ENCODE data around the gene LGALS8. TPM values are rescaled to one million over a fixed set of nuclear protein-coding genes. Genes with fewer than 3 reads are reported as not detected.
A peak's percentile ranks its signal among the peaks of the same experiment; 100 is the strongest.

LGALS8 gene
- total RNA-seq, 3 donors from 2014 or later (not counting 1 experiment from before 2014, with no cell fraction given) = 90.5 to 129 (median 114) TPM

GRCh38 chr1:236520445-236521005 lies 3.3 kb upstream of the LGALS8 start:
- Mint-ChIP-seq H3K4me3 (no peak overlapping the region), H3K27me3 (ENCODE audit: low read depth in 2 of 2) (peaks cover 8 to 16% of the 10 kb centered on the region in 2 donors), H3K4me1 (peaks cover 9 to 29% of the 10 kb centered on the region in 2 donors), H3K9me3 (no peaks in the 10 kb centered on the region), H3K27ac (no peak overlapping the region), H3K36me3 (peaks cover 5% of the 10 kb centered on the region)
- H3K4me3 ChIP-seq (ENCODE audit: low read length) = no peak overlapping the region
- H3K27me3 ChIP-seq (ENCODE audit: control insufficient read depth, insufficient read depth, low read length) = no peaks in the 10 kb centered on the region
- H3K9me3 ChIP-seq (ENCODE audit: control insufficient read depth, insufficient read depth, low read length) = no peaks in the 10 kb centered on the region
- no peak for DNase-seq
- no peak for ATAC-seq
- H3K36me3 ChIP-seq (ENCODE audit: control insufficient read depth, insufficient read depth, low read length) = no peaks in the 10 kb centered on the region
- no peak overlapping the region for H3K27ac ChIP-seq (ENCODE audit: low read length)
- WGBS (ENCODE audit: insufficient coverage) = 94% methylated on average over 4 of the region's 4 CpGs
- no peak for TF ChIP-seq CTCF (IDR thresholded peaks at IDR 0.05)
- intact Hi-C loops (cut with micrococcal nuclease) = no loop called here
- H3K4me1 ChIP-seq (ENCODE audit: control insufficient read depth, insufficient read depth, low read length) = peaks cover 18% of the 10 kb centered on the region

GRCh38 chr1:236522937-236523703 lies 662 bp upstream of the LGALS8 start:
- intact Hi-C loops (cut with micrococcal nuclease) = no loop called here
- peaks cover 11% of the 10 kb centered on the region for H3K4me1 ChIP-seq (ENCODE audit: control insufficient read depth, insufficient read depth, low read length)
- 42% methylated on average over 25 of the region's 26 CpGs for WGBS (ENCODE audit: insufficient coverage)
- H3K36me3 Mint-ChIP-seq = peaks cover 12% of the 10 kb centered on the region
- peaks cover 5 to 10% of the 10 kb centered on the region in 2 donors for H3K27me3 Mint-ChIP-seq (ENCODE audit: low read depth in 2 of 2)
- peak overlapping the region; percentile 97 for H3K4me3 ChIP-seq (ENCODE audit: low read length)
- H3K27ac ChIP-seq (ENCODE audit: low read length) = peak overlapping the region; percentile 76
- peak overlapping the region; percentile 97 to 98 for H3K27ac Mint-ChIP-seq
- H3K9me3 Mint-ChIP-seq = no peaks in the 10 kb centered on the region
- H3K9me3 ChIP-seq (ENCODE audit: control insufficient read depth, insufficient read depth, low read length) = no peaks in the 10 kb centered on the region
- peaks cover 9 to 21% of the 10 kb centered on the region in 2 donors for H3K4me1 Mint-ChIP-seq
- DNase-seq = peak; percentile 17 to 28
- no peak for TF ChIP-seq CTCF (IDR thresholded peaks at IDR 0.05)
- H3K36me3 ChIP-seq (ENCODE audit: control insufficient read depth, insufficient read depth, low read length) = peaks cover 16% of the 10 kb centered on the region
- no peaks in the 10 kb centered on the region for H3K27me3 ChIP-seq (ENCODE audit: control insufficient read depth, insufficient read depth, low read length)
- peak overlapping the region; percentile 99 for H3K4me3 Mint-ChIP-seq
- ATAC-seq = no peak

GRCh38 chr1:236524142-236524894 lies 536 bp downstream of the LGALS8 start:
- intact Hi-C loops (cut with micrococcal nuclease) = loop anchor here (1.0 to 2.0 kb wide), 2 partner anchors 108 to 243 kb away; partner anchors contain the start of gene ERO1B
- Histone ChIP-seq H3K4me1 (ENCODE audit: control insufficient read depth, insufficient read depth, low read length) (peaks cover 11% of the 10 kb centered on the region), H3K9me3 (ENCODE audit: control insufficient read depth, insufficient read depth, low read length) (no peaks in the 10 kb centered on the region), H3K27me3 (ENCODE audit: control insufficient read depth, insufficient read depth, low read length) (no peaks in the 10 kb centered on the region), H3K27ac (ENCODE audit: low read length) (peak overlapping the region; percentile 76), H3K36me3 (ENCODE audit: control insufficient read depth, insufficient read depth, low read length) (peaks cover 18% of the 10 kb centered on the region), H3K4me3 (ENCODE audit: low read length) (peak overlapping the region; percentile 97)
- H3K4me3 Mint-ChIP-seq = peak overlapping the region; percentile 99
- DNase-seq = peak; percentile 51 to 87
- H3K4me1 Mint-ChIP-seq = peaks cover 9 to 21% of the 10 kb centered on the region in 2 donors
- peak; percentile 81 to 90 (median 84) for ATAC-seq
- peaks cover 0 to 9% of the 10 kb centered on the region in 2 donors for H3K27me3 Mint-ChIP-seq (ENCODE audit: low read depth in 2 of 2)
- H3K27ac Mint-ChIP-seq = peak overlapping the region; percentile 97 to 98
- under 1% methylated on average over 32 of the region's 32 CpGs for WGBS (ENCODE audit: insufficient coverage)
- H3K9me3 Mint-ChIP-seq = no peaks in the 10 kb centered on the region
- TF ChIP-seq CTCF (IDR thresholded peaks at IDR 0.05) = no peak
- peaks cover 12% of the 10 kb centered on the region for H3K36me3 Mint-ChIP-seq

Measured in natural killer cell (primary cell).